ENCODE measurements around the gene EDRF1.
A peak's percentile ranks its signal among the peaks of the same experiment; 100 is the strongest.
"Not testable (repeated sequence)": the region's sequence is repeated elsewhere in the genome, so short reads cannot be mapped to it uniquely, and the experiment has no call there.

Gene EDRF1

DNA sequence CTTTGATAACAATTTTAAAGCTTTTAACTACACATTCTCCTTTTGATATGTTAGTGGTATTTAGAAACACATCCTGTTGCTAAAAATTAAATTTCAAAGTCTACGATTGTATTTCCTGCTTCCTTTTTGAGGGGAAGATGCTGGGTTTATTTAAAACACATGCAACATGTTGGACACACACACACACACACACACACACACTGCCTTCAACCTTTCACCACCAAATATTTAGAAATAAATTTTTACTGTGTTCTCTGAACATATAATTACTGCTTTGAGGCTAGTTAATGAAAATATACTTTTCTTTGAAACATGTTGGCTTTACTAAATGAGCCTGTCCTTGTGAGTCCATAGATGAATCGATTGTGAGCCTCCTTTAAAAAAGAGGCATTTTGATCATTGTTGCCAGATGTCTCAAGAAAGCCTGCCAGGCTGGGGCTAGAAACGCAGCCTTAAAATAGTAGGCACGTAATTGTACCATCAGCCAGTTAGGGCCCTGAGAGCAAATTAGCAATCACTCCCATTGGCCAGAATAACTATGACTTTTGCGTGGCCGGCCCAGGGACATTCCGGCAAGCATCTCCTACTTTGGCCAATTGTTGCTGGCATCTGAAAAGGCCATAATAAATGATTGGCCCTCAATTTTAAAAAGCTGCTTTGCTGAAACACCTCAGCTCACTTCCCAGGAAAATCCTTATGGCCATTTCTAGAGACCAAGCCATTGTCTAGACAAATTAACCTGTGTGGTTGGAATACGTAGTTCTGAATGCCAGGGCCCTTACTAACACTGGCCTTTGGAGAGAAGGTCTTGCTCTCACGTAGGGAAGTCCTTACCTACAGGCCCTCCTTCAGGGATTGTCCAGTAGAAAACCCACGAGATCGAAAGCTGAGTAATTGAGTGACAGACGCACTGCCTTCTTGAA lies 26.6 kb upstream of the EDRF1 start:
- TF ChIP-seq, protein P1, sequence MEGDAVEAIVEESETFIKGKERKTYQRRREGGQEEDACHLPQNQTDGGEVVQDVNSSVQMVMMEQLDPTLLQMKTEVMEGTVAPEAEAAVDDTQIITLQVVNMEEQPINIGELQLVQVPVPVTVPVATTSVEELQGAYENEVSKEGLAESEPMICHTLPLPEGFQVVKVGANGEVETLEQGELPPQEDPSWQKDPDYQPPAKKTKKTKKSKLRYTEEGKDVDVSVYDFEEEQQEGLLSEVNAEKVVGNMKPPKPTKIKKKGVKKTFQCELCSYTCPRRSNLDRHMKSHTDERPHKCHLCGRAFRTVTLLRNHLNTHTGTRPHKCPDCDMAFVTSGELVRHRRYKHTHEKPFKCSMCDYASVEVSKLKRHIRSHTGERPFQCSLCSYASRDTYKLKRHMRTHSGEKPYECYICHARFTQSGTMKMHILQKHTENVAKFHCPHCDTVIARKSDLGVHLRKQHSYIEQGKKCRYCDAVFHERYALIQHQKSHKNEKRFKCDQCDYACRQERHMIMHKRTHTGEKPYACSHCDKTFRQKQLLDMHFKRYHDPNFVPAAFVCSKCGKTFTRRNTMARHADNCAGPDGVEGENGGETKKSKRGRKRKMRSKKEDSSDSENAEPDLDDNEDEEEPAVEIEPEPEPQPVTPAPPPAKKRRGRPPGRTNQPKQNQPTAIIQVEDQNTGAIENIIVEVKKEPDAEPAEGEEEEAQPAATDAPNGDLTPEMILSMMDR (IDR thresholded peaks at IDR 0.05; ENCODE audit: insufficient read depth, low read length, missing control alignments) = no peak
- ChIA-PET POLR2A (interaction anchor here (0.6 kb wide), 1 partner anchor 30 kb away, joined by 3 read pairs; no protein-coding TSS in a partner anchor), CTCF (interaction anchor here (0.6 kb wide), 1 partner anchor 15 kb away, joined by 3 read pairs; no protein-coding TSS in a partner anchor)
- H3K4me3 ChIP-seq (ENCODE audit: low read depth, low read length) = no peak overlapping the region
- no peak for DNase-seq (ENCODE audit: low read depth, low spot score)

DNA sequence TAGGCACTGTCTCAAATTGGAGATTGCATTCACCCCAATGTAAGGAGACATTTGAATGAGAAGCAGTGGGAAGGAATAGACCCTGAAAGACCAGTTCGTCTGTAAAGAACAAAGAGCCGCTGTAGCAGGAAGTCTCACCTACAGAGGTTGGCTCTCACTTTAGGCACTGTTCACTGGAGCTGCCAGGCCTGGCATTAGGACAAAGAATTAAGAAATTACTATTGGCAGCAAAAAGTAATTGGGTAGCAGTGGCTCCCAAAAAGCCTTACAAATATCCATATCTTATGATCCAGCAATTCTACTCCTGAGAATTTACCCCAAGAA lies 26.0 kb upstream of the EDRF1 start:
- ChIA-PET CTCF (no interaction called here), POLR2A (interaction anchor here (0.6 kb wide), 1 partner anchor 31 kb away, joined by 3 read pairs; no protein-coding TSS in a partner anchor)
- no peak overlapping the region for H3K4me3 ChIP-seq (ENCODE audit: low read depth, low read length)
- no peak for DNase-seq (ENCODE audit: low read depth, low spot score)
- TF ChIP-seq, protein P1 (IDR thresholded peaks at IDR 0.05; ENCODE audit: insufficient read depth, low read length, missing control alignments) = no peak

DNA sequence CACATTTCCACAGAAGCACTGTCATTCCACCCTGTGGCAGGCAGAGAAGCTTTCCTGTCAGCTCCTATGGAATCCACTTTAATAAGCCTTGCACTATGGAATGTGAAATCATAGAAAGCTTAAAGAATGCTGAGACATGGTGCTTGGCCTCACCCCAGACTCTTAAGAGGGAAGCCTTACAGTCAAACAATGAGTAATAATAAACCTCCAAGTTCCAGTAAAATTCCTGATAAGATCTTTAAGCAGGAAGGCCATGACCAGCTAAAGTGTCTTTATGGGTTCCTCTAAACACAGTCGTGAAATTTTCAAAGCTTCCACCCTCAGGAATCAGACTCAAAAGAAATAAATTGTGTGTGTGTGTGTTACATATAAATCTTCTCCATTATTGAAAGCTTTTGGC lies 24.6 kb upstream of the EDRF1 start:
- peak; percentile 90 for DNase-seq (ENCODE audit: low read depth, low spot score)
- ChIA-PET CTCF (interaction anchor here (0.7 to 1.4 kb wide), 2 partner anchors 351 to 633 kb away, joined by 3 read pairs; no protein-coding TSS in a partner anchor), POLR2A (interaction anchor here (0.8 to 1.1 kb wide), 2 partner anchors 24 to 632 kb away, joined by 3 to 6 read pairs; partner anchors contain the start of gene EDRF1)
- TF ChIP-seq, protein P1 (IDR thresholded peaks at IDR 0.05; ENCODE audit: insufficient read depth, low read length, missing control alignments) = peak; percentile 5
- H3K4me3 ChIP-seq (ENCODE audit: low read depth, low read length) = no peak overlapping the region

DNA sequence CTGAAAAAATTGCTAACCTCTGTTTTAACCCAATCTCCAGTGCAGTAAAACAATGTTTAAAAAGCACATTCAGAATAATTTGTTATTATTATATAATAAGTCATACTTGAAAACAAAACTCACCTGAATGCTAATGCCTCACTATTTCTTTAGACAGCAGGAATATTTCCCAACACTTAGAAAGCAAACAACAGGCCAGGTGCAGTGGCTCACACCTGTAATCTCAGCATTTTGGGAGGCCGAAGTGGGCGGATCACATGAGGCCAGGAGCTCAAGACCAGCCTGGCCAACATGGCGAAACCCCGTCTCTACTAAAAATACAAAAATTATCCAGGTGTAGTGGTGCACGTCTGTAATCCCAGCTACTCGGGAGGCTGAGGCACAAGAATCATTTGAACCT lies 22.6 kb upstream of the EDRF1 start:
- H3K4me3 ChIP-seq (ENCODE audit: low read depth, low read length); DNase-seq (ENCODE audit: low read depth, low spot score); POLR2A ChIA-PET; CTCF ChIA-PET: not testable (repeated sequence)

DNA sequence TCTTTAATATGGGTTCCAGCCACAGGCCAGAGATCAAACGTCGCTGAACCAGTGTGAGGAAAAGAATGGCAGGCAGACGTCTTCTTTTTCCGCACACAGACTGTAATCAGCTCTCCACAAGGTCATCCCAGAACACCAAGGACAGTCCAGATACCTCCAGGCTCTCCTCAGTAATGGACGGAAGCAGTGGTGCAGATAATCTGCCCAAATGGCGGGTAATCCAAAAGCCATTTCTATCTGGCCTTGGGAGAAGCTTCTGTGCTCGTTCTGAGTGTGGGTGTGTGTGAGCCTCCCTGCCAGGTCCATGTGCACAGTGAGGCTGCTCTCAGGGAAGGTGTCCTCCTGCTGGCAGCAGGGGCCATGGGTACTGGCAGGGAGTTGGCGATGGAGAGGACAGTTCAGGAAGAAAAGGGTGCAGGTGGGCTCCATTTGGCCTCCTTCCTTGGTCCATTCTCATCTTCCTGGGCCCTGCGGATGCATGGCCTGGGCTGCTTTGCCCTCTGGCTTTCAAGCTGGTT lies 21.0 kb upstream of the EDRF1 start:
- no peak for DNase-seq (ENCODE audit: low read depth, low spot score)
- TF ChIP-seq, protein P1 (IDR thresholded peaks at IDR 0.05; ENCODE audit: insufficient read depth, low read length, missing control alignments) = peak; percentile 5
- POLR2A ChIA-PET = no interaction called here
- CTCF ChIA-PET = interaction anchor here (0.6 to 3.5 kb wide), 5 partner anchors 7 to 689 kb away, joined by 3 to 17 read pairs (median 4); no protein-coding TSS in a partner anchor
- no peak overlapping the region for H3K4me3 ChIP-seq (ENCODE audit: low read depth, low read length)

DNA sequence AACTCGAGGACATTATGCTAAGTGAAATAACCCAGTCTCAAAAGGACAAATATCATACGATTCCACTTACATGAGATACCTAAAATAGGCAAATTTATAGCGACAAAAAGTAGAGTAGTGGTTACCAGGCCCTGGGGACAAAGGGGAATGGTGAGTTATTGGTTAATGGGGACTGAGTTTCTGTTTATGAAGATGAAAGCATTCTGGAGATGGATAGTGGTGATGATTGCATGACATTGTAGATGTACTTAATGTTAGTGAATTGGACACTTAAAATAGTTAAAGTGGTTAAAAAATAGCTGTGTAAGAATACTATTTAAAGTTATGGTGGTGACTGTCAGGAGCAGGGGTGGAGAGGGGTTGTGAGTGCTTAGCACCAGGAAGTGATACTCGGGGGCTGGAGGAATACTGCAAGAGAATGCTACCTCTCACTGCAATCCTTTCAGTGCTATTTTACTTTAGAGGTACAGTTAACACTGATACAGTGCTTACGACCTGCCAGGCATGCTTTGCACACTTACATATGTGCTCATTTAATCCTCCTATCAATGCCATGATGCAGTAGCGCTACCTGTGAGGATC lies 19.9 kb upstream of the EDRF1 start:
- ChIA-PET POLR2A (no interaction called here), CTCF (interaction anchor here (0.9 to 3.5 kb wide), 12 partner anchors 8 to 1164 kb away, joined by 3 to 17 read pairs (median 4); no protein-coding TSS in a partner anchor)
- TF ChIP-seq, protein P1 (IDR thresholded peaks at IDR 0.05; ENCODE audit: insufficient read depth, low read length, missing control alignments) = no peak
- H3K4me3 ChIP-seq (ENCODE audit: low read depth, low read length) = no peak overlapping the region
- DNase-seq (ENCODE audit: low read depth, low spot score) = no peak

All from AG04449 (cell line).